ENCODE results near the gene ZNF296.

ZNF296 gene

GRCh38 chr19:45103508-45104319 is 27.4 kb upstream of the ZNF296 start:
- TF ChIP-seq CTCF (conservative IDR thresholded peaks at IDR 0.05; ENCODE audit: control insufficient read depth, insufficient read depth, low read depth, low read length) = peak; percentile 18
- DNase-seq (ENCODE audit: low read depth) = no peak
- no peak overlapping the region for H3K4me3 ChIP-seq (ENCODE audit: control insufficient read depth, low read depth, low read length)

GRCh38 chr19:45103156-45103507 is 26.9 kb upstream of the ZNF296 start:
- peak; percentile 44 for DNase-seq (ENCODE audit: low read depth)
- no peak overlapping the region for H3K4me3 ChIP-seq (ENCODE audit: control insufficient read depth, low read depth, low read length)
- TF ChIP-seq CTCF (conservative IDR thresholded peaks at IDR 0.05; ENCODE audit: control insufficient read depth, insufficient read depth, low read depth, low read length) = no peak

DNA sequence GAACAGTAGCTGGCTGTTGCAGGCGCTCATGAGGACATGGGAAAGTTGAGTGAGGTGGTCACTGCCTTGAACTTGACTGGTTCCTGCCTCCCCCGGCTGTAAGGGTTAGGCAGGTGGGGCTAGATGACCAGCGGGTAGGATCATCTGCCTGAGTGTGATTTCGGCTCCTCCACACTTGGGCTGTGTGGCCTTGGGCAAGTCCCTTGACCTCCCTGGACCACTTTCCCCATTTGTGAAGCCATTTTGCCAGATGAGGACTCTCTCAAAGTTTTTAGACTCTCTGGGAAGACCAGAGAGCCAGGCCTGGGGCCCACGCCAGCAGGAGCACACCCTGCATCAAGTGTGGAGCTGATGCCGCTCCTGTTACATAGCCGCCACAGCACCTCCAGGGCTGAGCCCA is 26.2 kb upstream of the ZNF296 start:
- H3K4me3 ChIP-seq (ENCODE audit: control insufficient read depth, low read depth, low read length) = no peak overlapping the region
- no peak for DNase-seq (ENCODE audit: low read depth)
- TF ChIP-seq CTCF (conservative IDR thresholded peaks at IDR 0.05; ENCODE audit: control insufficient read depth, insufficient read depth, low read depth, low read length) = no peak

DNA sequence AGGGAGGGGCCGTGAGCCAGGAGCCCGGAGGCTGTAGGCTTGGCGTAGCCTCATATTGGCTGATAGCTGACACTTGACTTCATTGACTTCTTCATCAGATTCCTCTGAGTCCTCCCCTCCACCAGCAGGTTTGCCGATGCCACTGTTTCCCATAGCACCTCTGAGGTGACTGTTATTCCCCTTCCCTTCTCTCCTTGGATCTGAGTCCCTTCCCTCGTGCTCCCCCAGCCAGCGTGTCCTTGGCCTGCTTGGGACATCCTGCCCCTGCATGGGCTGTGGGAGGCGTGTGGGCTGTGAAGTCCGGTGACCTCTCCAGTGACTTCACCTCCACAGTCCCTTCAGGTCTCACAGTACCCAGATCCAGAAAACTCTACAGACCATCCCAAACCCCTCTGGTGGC is 25.5 kb upstream of the ZNF296 start:
- DNase-seq (ENCODE audit: low read depth) = no peak
- no peak overlapping the region for H3K4me3 ChIP-seq (ENCODE audit: control insufficient read depth, low read depth, low read length)
- TF ChIP-seq CTCF (conservative IDR thresholded peaks at IDR 0.05; ENCODE audit: control insufficient read depth, insufficient read depth, low read depth, low read length) = no peak

GRCh38 chr19:45100846-45101252 is 24.6 kb upstream of the ZNF296 start:
- DNase-seq (ENCODE audit: low read depth) = peak; percentile 47
- no peak overlapping the region for H3K4me3 ChIP-seq (ENCODE audit: control insufficient read depth, low read depth, low read length)
- no peak for TF ChIP-seq CTCF (conservative IDR thresholded peaks at IDR 0.05; ENCODE audit: control insufficient read depth, insufficient read depth, low read depth, low read length)

GRCh38 chr19:45100201-45100600 is 23.9 kb upstream of the ZNF296 start:
- DNase-seq (ENCODE audit: low read depth) = no peak
- no peak for TF ChIP-seq CTCF (conservative IDR thresholded peaks at IDR 0.05; ENCODE audit: control insufficient read depth, insufficient read depth, low read depth, low read length)
- H3K4me3 ChIP-seq (ENCODE audit: control insufficient read depth, low read depth, low read length) = no peak overlapping the region
